GM19328 (cell line): Measurements from ENCODE around the gene HSD3B1.

Source experiments
- ATAC-seq: cut with Tn5 transposase; IDR thresholded peaks from one replicate; pipeline ENCODE4 v1.9.1; 2021; ENCODE audit warnings: mild to moderate bottlenecking, moderate library complexity; ENCODE audit not compliant: unreplicated experiment

The HSD3B1 gene

GRCh38 chr1:119506941-119507340, at the start of gene HSD3B1:
Gene HSD3B1 (plus strand): TSS chr1:119507210. CDS start chr1:119507477, 267 bp downstream.
- ATAC-seq = no peak

DNA sequence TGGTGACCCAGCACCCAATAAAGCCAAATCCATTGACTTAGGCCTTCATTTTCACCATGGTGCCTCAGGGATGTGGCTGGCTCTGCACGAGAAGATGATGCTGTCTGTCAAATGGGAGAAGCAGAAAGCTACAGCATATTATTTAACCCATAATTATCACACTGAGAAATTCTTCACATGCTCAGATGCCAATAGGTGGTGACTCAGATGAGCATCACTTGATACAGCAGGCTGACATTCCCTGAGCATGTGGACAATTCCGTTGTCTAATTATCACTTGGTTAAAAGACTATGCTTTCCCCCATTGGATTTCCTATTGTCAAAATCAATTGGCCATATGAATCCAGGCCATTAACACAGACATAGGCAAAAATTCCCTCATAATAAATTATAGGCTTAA, 44.0 kb upstream of the HSD3B1 start:
- no peak for ATAC-seq

DNA sequence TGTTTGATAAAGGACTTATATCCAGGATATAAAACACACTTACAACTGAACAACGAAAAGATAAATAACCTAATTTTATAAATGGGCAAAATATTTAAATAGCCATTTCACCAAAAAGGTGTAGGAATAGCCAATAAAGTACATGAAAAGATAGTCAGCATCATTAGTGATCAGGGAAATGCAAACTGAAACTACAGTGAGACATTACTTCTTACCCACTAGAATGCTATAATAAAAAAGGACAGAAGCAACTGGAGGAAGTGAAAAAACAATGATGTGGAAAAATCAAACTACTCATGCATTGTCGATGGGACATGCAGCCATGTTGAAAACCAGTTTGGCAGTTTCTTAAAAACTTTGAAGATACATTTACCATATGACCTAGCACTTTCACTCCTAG, 43.4 kb upstream of the HSD3B1 start:
- no peak for ATAC-seq

GRCh38 chr1:119466445-119466844, 40.6 kb upstream of the HSD3B1 start:
- ATAC-seq = no peak

GRCh38 chr1:119467219-119467618, 39.8 kb upstream of the HSD3B1 start:
- no peak for ATAC-seq

GRCh38 chr1:119467857-119468668, 38.9 kb upstream of the HSD3B1 start:
- ATAC-seq = no peak

DNA sequence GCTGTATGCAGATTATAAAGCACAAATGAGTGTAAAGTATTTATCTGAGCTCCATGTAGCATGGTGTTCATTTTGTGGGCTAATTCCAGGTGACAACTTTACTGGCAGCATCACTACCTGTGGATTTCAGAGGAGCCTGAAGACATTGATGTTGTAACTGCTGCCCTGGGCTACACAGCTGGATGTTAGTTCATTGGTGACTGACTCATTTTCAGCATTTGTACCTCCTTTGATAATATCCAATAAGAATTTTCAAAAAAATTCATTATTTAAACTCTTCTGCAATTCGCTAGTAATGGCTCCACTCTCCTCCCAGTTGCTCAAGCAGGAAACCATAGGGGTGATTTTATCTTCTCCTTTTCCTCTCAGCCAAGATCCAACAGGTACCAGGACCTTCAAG, 37.3 kb upstream of the HSD3B1 start:
- no peak for ATAC-seq

DNA sequence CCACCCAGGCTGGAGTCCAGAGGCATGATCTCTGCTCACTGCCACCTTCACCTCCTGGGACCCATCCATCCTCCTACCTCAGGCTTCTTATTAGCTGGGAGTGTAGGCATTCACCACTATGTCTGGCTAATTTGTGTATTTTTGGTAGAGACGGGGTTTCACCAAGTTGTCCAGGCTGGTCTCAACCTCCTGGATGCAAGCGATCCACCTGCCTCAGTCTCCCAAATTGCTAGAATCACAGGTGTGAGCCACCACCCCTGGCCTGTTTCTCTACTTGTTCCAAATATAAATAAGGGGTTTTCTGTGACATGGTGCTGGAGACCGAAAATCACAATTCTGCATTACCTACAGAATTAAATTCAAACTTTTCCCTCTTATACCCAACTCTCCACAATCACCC, 36.6 kb upstream of the HSD3B1 start:
- ATAC-seq = no peak

- no peak for ATAC-seq
Observed at GRCh38 chr1:119470958-119471357, 36.1 kb upstream of the HSD3B1 start.

GRCh38 chr1:119471566-119471965, 35.4 kb upstream of the HSD3B1 start:
- ATAC-seq = no peak

DNA sequence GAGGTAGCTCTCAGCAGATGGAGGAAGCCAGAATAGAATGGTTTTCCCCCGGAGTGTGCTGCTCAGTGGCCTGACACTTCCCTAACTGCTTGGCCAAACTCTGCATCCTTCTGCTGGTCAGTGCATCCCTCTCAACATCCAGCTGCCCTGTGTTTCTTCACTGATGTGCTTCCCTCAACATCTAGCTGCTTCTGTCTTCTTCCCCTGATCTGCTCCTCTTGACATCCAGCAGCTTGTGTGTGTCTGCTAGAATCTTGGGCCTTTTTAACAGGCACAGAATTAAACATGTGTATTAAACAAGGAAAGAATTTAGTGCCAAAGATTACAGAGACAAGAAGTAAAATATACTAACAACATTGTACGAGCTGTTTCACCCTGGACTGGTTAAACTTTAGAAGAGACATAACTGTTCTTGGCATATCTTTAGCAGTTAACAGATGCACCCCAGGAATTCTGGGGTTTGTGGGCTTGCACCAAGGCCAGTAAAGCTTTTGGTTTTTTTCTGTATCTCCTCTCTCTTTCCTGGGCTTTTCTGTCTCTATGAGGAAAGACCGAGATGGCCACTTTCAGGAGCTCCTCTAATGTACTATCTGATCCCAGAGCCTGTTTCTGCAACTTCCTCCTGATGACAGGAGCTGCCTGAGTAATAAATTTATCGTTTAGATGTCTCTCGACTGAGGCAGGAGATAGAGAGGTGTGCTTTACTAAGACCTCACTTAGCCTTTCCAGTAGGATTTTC, 34.8 kb upstream of the HSD3B1 start:
- no peak for ATAC-seq

GRCh38 chr1:119472819-119473175, 34.2 kb upstream of the HSD3B1 start:
- no peak for ATAC-seq

DNA sequence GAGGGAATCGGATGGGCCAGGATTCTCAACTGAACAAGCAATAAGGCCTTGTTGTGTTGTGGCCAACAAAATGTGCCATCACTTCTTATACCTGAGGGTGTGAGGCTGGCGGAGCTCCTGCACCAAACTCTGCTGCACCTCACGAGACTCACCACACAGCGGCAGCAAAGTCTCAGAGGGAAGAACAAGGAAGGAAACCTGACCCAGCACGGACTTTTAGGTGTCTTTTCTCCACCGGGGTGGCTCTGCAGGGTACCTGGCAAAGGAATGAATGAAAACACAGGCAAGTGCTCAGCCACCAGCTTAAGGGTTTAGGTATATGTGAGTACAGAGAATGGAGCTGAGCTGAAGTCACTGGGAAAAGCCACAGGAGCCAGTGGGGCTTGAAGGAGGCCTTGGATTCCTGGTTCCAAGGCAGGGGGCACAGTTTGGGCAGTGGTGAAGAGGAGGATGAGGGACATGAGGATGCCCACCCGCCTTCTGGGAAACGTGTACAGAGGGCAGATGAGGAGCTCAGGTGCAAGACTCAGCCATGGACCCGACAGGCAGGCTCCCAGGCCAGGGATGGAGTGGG, 31.1 kb upstream of the HSD3B1 start:
- ATAC-seq = peak; percentile 79

DNA sequence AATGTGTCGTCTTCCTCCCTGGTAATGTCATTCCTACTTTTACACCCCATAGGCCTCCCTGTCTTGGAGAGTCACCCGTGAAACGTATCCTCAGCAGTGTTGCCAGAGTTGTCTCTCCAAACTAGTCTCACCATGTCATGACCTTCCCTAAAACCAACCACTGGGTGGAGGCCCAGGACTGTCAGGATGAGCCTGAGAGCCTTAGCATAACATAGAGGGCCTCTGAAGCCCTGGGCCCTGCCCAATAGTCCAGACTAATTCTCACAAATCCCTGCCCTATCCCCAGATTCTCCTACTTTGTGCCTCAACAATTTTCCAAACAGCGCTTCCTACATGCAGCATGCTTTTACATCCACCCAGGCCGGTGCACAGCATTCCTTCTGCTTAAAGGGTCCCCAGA, 29.3 kb upstream of the HSD3B1 start:
- ATAC-seq = no peak

- ATAC-seq = no peak
Observed at GRCh38 chr1:119480175-119480574, 26.8 kb upstream of the HSD3B1 start.

DNA sequence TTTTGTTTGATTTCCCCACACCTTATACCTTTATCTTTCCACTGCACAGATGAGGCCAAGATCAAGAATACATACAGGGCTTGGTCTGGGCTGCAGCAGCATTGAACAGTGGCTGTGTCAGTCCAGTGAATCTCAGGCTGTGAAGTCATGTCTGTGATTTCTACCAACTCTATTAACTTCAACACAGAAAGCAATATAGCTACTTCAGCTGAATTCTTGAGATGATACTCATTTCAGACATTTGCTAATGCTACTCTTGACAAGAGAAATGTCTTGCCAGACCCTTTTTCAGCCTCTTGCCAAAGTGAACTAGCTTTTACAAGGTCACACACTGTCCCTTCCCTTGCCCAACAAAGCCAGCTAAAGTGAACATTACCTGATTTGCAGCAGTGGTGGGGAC, 25.1 kb upstream of the HSD3B1 start:
- ATAC-seq = no peak

GRCh38 chr1:119482517-119483425, 24.2 kb upstream of the HSD3B1 start:
- no peak for ATAC-seq

DNA sequence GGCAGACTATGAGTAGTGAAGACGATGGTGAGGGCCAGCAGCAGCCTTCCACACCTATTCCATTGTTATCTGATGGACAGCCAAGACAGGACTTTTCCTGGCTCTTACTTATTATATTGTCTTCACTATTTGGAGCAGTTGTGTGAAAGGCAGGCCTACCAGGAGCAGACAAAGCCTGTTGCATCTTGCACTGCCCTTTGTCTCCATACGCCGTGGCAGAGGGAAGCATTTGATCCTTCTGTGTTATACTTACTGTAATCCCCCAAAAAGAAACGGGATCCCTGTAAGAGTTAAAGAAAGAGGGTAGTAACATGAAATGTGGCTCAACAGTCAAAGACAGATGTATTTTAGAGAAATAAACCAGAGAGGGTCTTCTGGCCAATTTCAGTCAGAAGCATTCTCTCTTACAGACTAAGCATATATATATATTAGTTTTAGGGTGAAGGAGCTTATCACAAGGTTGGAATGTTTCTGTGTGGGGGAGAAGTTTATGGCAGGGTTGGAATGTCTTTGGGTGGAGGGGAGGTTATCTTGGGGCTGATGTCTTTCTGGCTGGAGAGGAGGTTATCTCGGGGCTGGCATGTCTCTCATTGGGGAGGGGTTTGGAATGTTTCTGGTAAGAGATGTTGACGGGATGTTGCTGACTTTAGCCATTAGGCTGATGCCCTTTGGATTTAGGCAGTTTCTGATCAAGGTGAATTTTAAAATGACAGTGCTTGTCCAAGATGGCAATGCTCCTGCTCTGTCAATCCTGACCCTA, 23.4 kb upstream of the HSD3B1 start:
- no peak for ATAC-seq

GRCh38 chr1:119485201-119485600, 21.8 kb upstream of the HSD3B1 start:
- no peak for ATAC-seq

- ATAC-seq = no peak
Observed at GRCh38 chr1:119488216-119488615, 18.8 kb upstream of the HSD3B1 start.
